Measurements from ENCODE around the gene NRDC. TPM values are rescaled to one million over a fixed set of nuclear protein-coding genes. Genes with fewer than 3 reads are reported as not detected.

NRDC gene
- total and polyA plus RNA-seq, 9 of the 15 experiments (the other 6 are each of a cell fraction or from before 2014, with no cell fraction given) = 102 to 371 (median 201) TPM

DNA sequence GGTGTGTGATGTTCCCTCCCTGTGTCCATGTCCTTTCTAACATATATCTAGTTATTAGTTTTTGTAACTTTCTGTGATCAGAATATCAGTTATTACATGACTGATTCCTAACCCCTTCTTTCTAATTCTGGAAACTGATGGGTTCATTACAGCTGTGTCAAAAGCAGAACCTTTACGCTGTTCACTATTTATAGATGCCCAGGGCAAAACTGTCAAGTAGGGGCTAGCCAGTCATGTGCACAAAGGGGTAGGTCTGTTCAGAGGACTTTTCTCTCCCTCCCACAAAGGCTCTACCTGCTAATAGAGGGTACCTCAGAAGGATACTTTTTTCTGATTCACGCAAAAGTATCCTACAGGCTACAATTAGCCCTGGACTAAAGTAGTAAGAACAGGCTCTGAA, 79.2 kb downstream of the NRDC start (continued):
- TF ChIP-seq PATZ1 (CRISPR knock-in tag; IDR thresholded peaks at IDR 0.05; ENCODE audit: borderline replicate concordance) (no peak), NFE2L1 (tag; IDR thresholded peaks at IDR 0.05; ENCODE audit: borderline replicate concordance, low read depth) (no peak)

DNA sequence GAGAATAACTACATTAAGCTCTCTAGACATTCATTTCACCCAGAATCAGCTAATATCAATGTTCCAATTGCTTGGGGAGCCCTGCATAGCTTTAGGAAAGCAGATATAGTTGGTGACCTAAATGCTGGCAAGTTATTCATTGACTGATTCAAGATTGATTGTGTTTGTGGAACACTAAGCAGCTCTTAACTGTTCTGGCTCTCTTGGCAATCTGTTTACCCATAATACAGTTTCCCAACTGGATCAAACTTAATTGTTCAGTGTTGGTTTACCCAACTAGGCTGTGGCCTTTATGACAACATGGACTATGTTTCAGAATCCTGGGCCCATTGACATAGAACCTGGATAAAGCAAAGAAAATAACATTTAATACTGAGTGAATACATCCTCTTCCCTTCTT, 83.7 kb downstream of the NRDC start:
- in situ Hi-C loops (cut with MboI) = no loop called here
- POLR2A ChIA-PET = interaction anchor here (0.7 to 1.2 kb wide), 4 partner anchors 9 to 725 kb away, joined by 3 to 5 read pairs (median 3); no protein-coding TSS in a partner anchor

More for the DNA sequence above, 83.7 kb downstream of the NRDC start:
- Histone ChIP-seq H3K9me1 (ENCODE audit: control insufficient read depth, insufficient read depth, low read length) (no peaks in the 10 kb centered on the region), H3K36me3 (ENCODE audit: control insufficient read depth, insufficient read depth, low read length) (peaks cover 89% of the 10 kb centered on the region), H3K4me3 (no peak overlapping the region), H3K9me3 (replicated peaks; ENCODE audit: control insufficient read depth, insufficient read depth, low read depth, low read length) (no peaks in the 10 kb centered on the region), H3K27me3 (ENCODE audit: control insufficient read depth in 2 of 2, insufficient read depth in 2 of 2, low read length in 2 of 2) (no peaks in the 10 kb centered on the region), H3K4me1 (replicated peaks in 1 of 2; ENCODE audit: control insufficient read depth in 2 of 2, insufficient read depth in 2 of 2, low read length in 2 of 2) (no peaks in the 10 kb centered on the region), H3K79me2 (ENCODE audit: control insufficient read depth, insufficient read depth, low read length) (no peaks in the 10 kb centered on the region), H3K9ac (ENCODE audit: insufficient read depth in 1 of 2, low read depth in 2 of 2, low read length in 2 of 2) (no peak overlapping the region), H3K4me2 (ENCODE audit: insufficient read depth, low read length) (no peak overlapping the region), H2AFZ (ENCODE audit: low read depth, low read length) (no peak overlapping the region), H4K20me1 (replicated peaks; ENCODE audit: control insufficient read depth, insufficient read depth, low read length) (no peaks in the 10 kb centered on the region), H3K27ac (ENCODE audit: extremely low read depth, low read depth, low read length) (no peak overlapping the region)
- no peak for FAIRE-seq
- no TSS peak for BruUV-seq (replicated peaks)
- TF ChIP-seq MCM3 (IDR thresholded peaks at IDR 0.05) (no peak), FOXM1 (IDR thresholded peaks at IDR 0.05; ENCODE audit: low read depth) (no peak), FOXM1 (CRISPR knock-in tag; IDR thresholded peaks at IDR 0.05; ENCODE audit: low read depth) (no peak), POU5F1 (IDR thresholded peaks at IDR 0.05; ENCODE audit: borderline replicate concordance, low read depth, low read length, partially characterized antibody) (no peak), HMG20B (CRISPR knock-in tag; IDR thresholded peaks at IDR 0.05) (no peak), POLR2G (IDR thresholded peaks at IDR 0.05; ENCODE audit: low read depth, low read length) (0 out of 2 replicates have a peak, but pooled peaks have one; percentile 0)
- intact Hi-C loops (cut with micrococcal nuclease) = loop anchor here (10.0 kb wide), 1 partner anchor 210 kb away; no protein-coding TSS in a partner anchor
- DNase-seq (ENCODE audit: extremely low read depth in 1 of 4, low spot score in 3 of 4) = no peak
- CTCF ChIA-PET (ENCODE audit: low intra/inter-chr PET ratio) = no interaction called here
- ATAC-seq = no peak
